ENCODE results near the gene FANK1.

FANK1 gene

DNA sequence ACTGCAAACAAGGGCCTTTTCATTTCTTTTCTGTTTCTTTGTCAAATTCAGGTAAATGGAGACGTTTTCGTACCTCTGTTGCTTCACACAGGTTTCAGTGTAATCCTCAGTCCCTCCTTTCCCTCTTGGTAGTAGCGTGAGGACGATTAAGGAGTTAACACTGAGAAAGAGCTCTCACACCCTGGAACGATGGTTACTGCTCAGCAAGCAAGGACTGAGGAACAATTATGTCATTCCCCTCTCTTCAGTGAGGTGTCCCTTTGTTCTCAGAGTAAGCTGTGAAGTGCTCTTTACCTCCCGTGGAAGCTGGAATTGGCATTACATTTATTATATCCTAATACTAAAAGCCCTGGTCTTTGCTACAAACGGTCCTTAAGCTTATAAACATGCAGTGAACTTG is 95.9 kb downstream of the FANK1 start:
- no peak for DNase-seq

DNA sequence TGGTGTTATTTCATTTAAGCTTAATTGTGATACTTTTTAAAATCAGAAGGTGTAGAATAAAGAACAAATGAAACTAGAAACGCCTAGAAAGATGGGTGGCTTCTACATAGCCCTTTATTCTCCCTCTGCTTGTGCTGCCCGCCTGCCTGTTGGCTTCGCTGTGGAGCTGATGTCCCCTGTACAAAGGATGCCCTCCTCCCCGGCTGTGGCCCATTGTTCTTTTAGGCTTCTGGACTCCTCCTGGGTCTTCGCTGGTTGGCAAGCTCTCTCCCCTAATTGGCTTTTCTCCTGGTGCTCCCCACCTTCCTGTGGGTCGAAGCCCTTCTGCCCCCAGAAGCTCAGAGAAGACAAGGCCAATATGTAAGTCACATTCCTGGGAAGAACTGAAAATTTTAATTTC is 98.2 kb downstream of the FANK1 start:
- DNase-seq = no peak

DNA sequence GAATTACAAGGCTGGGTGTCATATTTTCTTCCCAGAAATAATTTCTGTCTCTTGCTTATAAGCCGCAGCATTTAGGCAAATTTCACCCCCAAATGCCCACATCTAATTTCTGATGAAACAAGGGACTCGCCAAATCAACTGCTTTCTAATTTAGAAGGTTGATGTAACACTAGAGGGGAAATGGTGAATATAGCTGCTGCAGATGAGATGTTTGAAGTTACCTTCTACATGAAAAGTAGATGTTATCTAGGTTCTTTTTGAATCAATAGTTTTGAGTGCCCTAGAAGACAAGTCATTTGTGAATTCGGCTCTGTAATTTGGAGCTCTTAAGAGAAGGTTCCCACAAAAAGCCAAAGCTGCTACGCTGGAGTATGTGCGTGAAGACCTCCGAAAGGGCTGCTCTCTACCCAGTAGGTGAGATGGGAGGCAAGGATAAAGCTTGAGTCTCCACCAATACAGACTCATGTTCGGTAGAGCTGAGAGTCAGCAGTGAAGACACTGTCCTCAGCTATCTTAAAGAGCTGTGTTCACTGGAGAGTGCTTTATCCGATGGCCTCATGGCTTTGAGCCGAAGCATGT is 99.5 kb downstream of the FANK1 start:
- no peak for DNase-seq

DNA sequence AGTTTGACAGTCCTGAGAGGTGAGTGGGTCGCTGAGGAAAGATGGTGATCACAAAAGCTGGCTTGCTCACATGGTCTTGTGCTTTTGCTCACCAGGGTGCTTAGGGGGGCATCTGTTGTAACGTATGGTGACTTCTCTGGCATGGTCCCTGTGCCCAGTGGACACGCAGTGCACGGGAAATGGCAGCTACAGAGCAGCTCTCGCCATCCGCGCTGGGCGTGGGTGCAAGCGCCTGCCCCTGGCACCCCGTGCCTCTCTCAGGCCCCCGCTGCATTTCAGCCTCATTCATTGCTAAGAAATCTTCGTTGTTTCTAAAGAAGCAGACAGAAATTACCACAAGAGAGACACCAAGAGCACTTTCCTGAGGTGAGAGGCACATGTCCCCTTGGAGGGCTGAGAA is 101.2 kb downstream of the FANK1 start:
- DNase-seq = no peak

DNA sequence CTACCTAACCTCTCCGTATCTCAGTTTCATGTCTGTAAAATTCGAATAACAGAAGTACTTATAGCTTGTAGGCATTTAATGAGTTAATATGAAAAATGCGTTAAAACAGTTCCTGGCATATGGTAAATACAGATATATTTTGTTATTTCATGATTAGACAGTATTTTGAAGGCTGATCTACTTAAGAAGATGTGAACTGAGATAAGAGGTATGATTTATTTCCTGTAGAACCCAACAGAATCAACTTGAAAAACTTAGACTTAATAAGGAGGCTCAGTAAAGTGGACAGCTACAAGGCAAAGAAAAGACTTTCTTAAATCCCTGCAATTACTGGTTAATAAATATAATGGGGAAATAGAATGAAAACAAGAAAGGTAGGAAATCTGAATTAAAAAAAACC is 103.3 kb downstream of the FANK1 start:
- DNase-seq = no peak

DNA sequence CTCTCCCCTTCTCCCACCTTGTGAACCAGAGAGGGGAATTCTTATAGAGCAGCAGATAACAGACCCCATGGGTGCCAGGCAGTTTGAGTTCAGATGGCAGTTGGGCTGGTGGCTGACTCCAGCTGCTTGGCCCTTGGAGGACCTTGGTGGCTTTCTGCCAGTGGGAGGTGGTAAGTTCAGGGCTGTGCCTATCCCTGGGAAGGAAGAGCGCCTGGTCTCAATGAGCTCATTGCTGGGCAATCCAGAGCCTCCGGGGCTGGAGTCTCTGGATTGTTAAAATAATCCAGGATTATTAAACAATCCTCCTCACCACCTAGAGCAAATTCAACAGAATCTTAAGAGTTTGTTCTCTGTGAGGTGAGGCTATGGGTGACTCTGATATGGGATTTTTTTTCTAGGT is 105.2 kb downstream of the FANK1 start:
- DNase-seq = no peak

DNA sequence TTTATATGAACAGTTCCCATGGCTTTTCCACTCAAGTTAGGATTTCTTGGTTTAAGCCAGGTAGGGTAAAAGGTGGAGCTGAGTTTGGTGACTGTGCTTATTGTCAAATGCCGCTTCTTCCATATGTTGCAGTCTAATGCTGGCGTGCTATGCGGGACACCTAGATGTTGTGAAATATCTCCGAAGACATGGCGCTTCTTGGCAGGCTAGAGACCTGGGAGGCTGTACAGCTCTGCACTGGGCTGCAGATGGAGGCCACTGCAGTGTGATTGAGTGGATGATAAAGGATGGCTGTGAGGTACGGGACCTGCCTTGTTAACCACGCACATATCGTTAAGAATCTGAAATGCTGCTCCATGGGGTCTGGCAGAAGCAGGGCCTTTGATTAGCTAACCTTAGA is 108.4 kb downstream of the FANK1 start:
- no peak for DNase-seq

DNA sequence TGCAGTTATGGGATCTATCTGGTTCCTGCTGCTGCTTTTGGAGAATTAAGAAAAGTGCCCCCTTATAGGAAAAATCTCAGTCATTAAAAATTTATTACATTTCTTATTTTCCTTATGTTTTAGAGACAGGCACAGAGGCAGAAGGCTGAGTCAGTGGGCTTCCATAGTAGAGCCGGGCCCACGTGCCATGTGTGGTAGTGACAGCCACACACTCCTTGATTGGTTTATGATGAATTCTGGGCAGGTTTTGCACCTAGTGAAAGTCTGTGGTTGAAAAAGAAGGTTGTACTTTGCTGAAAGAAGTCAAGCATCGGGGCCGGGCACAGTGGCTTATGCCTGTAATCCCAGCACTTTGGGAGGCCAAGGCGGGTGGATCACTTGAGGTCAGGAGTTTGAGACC is 109.9 kb downstream of the FANK1 start:
- DNase-seq = no peak

DNA sequence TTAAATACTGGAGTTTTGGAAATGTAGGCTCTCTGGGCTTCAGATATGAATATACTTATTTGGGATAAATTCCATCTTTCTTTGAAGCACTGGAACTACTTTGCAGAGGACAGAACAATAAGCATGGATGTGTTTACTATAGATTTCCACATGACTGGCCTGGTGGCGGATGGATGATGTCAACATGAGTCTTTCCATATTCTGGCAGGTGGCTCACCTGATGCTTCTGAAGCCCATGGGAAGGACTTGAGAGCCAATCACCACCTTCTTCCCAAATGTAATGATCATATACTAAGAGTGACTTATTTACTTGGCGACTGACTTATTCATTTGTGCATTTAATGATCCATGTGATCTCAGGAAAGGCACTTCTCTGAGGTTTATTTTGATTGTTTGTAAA is 110.5 kb downstream of the FANK1 start:
- DNase-seq = no peak

DNA sequence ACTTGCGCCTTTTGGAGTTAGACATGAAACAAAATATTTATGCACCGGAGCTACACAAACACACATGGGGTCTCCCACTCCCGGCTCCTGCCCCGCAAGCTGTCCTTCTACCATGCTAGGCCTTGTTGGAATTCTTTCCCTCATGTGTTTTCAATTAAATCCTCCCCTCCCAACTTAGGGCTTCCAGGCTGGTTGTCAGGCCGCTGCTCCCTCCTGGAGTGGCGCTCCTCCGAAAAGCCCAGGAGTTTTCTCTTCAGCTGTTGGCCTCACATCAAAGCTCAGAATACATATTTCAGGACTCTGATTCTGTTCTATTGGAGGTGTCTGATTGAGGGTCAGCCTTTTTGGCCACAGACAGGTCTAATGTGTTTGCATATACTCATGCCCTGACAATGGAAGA is 113.3 kb downstream of the FANK1 start:
- DNase-seq = no peak

DNA sequence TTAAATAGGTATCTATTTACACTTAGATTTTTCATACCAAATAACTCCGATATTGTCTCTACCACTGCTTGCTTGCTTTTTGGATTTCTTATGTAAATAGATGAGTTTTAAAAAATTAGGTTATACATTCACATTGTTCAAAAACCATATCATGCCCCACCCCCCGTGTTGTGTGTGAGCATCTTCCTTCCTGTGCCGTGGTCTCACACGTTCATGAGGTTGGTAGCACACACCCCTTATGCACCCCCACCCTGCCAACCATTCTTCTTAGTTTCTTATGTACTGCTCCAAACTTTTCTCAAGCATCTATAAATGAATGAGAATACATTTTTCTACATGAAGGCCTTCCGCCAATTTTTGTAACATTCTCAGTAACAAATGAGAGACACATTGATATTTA is 115.6 kb downstream of the FANK1 start:
- no peak for DNase-seq

DNA sequence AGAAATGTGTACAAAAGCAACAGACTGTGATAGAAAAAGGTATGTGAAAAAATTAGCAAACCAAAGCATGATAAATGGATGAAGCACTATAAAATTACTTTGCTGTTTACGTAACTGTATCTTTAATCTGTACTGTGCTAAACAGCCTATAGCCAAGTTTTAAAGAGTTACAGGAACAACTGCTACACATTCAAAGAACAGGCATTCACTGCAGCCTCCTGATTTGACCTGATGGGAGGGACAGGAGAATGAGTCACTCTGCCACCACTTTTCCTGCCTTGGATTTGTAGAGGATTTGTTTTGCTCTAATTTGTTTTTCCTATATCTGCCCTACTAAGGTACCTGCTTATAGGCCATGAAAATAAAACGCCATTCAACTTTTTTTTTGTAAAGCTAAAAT is 116.1 kb downstream of the FANK1 start:
- no peak for DNase-seq

DNA sequence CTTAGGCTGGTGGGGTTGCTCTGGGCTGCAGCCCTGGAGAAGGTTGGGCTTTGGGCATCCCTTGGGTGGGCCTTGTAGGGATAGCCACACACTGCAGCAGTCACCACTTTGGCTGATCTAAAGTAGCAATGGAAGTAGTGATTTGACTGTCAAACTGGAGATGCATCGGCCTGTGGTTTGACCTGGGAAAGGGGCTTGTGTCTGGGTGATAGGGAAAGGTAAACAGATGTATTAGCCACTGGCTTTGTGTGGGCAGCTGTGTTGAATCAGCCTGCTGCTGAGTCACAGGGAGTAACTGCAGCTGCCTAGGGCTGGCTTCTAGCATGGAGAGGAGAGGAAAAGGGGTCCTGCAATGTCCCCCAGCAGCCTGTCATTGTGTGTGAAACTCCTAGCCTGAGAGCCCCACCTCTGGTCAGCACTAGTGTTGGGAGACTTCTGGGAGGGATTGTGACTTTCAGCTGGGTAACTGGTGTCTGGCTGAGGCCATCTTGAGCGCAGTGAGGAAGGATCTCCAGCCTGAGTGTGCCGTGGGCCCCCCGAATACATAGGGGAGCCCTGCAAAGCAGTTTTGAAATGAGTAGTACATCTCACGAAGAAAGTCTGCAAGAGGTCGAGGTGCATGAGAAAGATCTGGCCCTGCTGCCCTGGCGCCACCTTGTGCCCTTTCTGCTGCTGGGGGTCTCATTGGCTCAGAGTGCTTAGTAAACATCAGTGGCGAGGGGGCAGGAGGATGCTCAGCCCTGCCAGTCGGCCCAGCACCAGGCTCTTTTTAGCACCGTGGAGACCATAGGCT is 117.3 kb downstream of the FANK1 start:
- DNase-seq = no peak

DNA sequence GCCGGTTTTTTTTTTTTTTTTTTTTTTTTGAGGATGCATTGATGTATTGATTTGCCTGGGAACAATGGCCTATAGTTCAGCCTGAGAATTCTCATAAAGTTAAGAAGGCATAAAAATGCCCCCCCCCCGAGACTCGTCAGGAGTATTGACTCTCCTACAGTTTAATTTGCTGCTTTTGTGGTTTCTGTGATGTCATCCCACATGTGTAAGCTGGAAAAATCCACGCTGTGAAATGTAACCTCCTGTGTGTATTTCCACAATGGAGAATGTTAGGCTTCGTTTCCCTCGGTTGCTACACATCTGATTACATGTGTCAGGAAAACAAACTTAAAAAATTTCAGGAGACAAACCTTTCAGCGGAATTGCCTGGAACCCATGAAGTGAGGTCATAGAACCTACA is 117.9 kb downstream of the FANK1 start:
- DNase-seq = no peak

DNA sequence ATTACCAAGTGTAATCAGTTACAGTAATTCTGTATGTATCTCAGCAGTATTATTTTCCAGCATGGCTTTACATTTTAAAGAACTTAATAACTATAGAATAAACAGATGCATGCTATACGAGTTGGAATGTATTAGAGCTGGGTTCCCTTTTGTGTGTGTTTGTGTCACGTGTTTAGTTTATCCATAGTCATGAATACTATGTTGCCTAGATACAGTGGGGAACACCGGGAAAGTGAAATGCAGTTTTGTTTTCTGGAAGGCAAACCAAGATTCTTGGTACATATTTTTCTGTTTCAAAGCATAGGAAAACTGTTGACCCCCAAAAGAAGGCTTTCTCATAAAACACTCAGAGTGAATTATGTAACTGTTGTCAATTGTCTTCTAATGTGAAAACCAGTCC is 119.0 kb downstream of the FANK1 start:
- no peak for DNase-seq

DNA sequence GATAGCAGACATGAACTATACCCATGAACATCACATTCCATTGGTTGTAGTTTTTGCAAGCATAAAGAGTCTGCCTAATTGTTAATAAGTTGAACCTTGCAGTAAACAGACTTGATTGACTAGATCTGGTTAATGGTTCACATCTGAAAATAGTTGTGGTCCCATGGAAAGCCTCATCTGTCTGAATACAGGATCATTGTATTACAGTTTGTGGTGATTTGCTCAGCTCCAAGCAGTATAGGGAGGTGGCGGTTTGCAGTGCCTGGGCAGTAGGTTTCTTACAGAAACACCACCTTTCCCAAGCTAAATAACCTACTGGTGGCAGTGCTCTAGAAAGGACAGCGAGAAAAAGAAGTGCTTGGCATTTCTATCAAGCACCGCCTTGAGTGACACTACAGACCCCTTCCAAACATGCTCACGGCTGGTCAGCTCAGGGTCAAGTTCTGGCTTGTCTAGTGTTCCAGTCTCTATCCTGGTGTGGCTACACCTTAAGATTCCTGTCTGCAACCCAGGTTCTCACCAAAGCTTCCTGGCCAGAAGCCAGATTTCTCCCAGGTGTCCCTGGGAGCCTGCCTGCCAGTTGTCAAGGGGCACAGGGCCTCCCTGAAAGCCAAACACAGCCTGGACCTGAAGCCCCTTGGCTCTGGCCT is 119.9 kb downstream of the FANK1 start:
- DNase-seq = no peak

DNA sequence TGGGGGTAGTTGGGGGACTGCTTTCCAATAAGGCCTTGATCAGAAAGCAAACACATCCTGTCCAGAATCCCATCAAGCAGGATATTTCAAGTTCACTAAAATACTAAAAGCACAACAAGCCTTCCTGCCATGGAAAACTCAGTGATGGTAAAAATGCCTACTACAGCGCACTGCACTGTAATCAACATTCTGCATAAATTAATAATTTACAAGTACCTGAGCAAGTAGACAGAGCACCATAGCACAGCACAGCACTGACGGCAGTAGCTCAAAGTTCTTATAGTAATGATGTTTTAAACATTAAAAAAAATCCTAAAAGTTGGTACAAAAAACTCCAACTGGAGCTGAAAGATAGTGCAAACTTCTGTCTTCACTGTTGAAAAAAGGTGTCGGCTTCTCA is 120.5 kb downstream of the FANK1 start:
- no peak for DNase-seq

DNA sequence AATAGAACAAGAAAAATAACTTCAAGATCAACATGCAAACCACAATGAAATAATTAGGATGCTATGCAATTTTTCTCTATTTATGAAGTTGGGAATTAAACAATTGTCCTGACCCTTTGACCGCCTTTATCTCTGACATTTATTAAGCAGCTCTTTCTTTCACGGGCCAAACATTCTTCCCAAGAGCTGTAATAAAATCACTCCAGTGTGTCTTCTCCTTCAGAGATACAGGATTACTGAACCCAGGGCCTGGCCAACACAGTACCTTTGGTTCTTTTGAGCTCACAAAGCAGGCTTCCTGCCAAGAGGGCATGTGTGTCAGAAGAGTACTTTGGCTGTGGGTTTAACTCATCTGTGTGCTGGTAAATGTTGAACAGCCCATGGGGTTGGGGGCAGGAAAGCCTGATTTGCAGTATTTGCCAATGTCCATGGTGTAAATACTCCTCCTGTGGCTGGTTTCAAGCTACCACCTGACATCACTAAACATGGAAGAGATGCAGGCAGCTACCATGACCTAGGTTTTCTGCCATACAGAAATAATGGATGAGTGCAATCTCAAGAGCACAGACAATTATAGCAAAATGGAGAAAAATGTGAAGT is 121.7 kb downstream of the FANK1 start:
- no peak for DNase-seq

DNA sequence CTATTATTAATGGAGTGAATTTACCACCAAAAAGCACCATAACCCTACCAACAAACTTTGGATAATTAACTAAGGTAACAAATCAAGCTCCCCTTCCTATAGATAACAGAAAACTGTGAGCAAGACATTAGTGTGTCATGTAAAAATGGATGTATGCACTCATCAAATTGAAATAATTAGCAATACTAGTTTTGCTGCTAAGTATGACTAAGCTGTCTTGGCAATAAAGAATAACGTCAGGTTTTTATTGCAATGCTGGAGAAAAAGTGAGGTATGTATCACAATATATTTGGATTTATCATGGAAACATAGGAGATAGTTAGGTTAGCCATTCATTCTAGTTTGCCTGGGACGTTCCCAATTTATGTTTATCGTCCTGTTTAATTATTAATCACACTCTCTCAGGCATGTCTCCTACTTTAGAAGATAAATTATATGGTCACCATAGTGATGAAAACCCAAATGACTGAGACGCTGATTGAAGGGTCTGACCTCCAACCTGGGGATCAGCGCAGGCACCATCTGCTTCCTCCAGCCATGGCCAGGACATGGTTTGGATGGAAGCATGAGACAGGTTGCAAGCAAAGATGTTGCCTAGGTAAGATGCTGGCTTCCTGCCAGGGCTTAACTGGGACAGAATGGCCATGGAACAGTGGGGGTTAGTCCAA is 125.6 kb downstream of the FANK1 start:
- no peak for DNase-seq

DNA sequence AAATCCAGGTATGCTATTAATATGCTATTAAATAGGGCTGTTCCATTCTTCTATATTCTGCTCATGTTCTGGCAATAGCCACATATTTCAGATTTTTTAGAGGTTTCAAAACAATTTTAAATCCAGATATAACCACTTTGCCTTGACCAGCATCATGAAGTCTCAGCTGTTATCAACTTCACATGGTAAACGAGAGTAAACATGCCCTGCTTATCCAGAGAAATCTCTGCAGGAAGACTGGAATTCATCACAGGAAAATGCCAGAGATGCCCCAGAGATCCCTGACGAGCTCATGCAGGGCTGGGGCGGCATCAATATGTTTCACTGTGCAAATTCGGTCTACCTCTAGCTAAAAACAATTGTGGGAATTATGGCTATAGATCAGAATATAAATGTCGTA is 126.5 kb downstream of the FANK1 start:
- no peak for DNase-seq

DNA sequence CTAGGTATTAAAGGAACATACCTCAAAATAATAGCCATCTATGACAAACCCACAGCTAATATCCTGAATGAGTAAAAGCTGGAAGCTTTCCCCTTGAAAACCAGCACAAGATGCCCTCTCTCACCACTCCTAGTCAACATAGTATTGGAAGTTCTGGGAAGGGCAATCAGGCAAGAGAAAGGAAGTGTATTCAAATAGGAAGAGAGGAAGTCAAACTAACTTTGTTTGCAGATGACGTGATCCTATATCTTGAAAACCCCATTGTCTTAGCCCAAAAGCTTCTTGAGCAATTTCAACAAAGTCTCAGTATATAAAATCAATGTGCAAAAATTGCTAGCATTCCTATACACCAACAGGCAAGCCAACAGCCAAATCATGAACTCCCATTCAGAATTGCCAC is 131.3 kb downstream of the FANK1 start:
- no peak for DNase-seq

DNA sequence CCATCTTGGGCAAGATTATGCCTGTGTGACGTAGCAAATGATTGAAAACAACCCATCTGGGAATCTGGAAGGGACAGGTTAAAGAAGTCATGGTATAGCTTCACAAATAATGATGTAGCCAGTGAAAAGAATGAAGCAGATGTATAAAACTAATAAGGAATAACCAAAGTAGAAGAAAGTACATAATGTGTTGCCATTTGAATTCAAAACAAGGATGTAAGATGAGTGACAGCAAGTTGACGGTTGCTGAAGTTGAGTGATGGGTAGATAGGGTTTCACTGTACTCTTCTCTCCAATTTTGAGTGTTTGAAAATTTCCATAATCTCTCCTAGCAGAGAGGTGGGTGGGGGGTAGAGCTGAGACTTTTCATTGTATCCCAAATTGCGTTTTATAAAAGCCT is 133.6 kb downstream of the FANK1 start:
- no peak for DNase-seq

DNA sequence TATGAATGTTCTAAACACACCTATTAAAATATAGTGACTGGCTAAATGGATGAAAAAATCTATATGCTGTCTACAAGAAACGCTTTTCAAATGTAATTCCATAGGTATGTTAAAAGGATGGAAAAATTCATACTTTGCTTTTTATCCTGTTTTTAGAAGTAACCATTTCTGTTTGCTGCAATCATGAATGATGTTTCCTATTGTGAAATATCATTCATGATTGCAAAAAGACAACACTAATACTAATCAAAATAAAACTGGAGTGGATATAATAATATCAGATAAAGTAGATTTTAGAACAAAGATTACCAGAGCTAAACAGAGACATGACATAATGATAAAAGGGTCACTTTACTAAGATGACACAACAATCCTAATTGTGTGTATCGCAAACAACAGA is 138.2 kb downstream of the FANK1 start:
- DNase-seq = no peak

DNA sequence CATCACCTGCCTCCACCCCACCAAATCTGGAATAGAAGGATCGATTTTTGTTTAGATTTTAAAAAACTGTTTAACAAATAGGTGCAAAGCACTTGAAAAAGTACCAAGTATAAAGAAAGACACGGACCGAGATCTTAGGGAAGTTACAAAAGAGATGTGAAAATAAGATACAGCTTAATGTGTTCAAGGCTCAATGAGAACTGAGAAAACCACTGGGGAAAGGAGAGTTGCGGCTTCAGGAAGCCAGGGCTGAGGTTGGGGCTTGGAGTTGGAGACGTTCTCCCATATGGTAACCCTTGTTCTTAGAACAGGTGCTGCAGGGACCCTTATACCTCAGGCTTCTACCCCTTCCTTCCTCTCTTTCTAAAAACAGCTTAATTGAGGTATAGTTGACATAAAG is 140.2 kb downstream of the FANK1 start:
- DNase-seq = no peak

All from DMS 273 treated with DMSO at 0.1 percent for 48 hours (cell line).